ENCODE data around the gene ZNF692. TPM values are rescaled to one million over a fixed set of nuclear protein-coding genes. Genes with fewer than 3 reads are reported as not detected.
"Not testable (repeated sequence)": the region's sequence is repeated elsewhere in the genome, so short reads cannot be mapped to it uniquely, and the experiment has no call there.

Gene ZNF692
- total and polyA plus RNA-seq, 2 donors (not counting 3 experiments of a cell fraction or from before 2014, with no cell fraction given) = 32.6 to 36.6 TPM

DNA sequence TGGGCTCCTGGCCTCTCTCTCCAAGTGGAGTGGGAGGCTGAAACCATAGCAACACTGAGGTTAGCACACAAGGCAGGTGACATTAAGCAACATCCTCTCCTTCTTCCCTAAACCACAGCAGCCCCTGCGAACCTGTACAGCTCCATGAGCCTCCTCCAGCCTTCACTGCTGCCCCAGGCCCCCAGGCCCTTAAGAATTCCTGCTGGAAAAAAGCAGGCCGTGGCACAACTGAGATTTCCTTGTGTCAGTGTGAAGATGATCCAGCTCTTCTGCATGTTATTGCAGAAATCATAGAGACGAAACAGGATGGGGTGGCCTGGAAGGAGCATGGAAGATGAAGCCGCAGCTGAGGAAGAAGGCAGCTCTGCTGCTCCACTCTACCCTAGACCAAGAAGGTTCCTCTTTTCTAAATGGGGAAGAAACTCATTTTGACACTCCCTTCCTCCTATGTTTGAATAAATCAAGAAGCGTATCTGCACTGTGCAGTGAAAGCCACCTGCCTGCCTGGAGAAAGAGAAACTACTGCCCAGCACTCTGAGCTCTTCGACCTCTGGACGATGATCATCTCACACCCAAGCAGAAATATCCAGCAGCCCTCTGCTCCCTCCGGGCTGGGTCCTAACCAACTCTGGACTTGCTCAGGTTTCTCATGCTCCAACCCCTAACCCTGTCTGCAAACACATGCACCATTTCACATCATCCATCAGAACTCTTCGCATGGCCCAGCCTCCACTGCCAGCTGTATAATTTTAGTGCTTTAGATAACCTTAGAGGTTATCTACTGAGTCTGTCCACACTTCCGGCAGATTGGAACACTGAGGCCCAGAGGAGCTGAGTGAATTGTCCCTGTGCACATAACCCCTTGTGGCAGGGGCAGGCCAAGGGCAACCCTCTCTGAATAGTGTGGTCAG lies 53.9 kb downstream of the ZNF692 start:
- Histone ChIP-seq H3K4me3 (replicated peaks in 1 of 3; ENCODE audit: insufficient read depth in 1 of 3, low read depth in 1 of 3, low read length in 3 of 3) (no peak overlapping the region), H4K20me1 (replicated peaks; ENCODE audit: control insufficient read depth, extremely low read depth, insufficient read depth, low read length) (no peaks in the 10 kb centered on the region), H3K27ac (ENCODE audit: insufficient read depth, low read depth, low read length) (no peak overlapping the region), H3K9me1 (replicated peaks; ENCODE audit: control insufficient read depth, extremely low read depth, insufficient read depth, low read length) (no peaks in the 10 kb centered on the region), H3K9me3 (replicated peaks; ENCODE audit: control insufficient read depth, insufficient read depth, low read length) (no peaks in the 10 kb centered on the region), H3K36me3 (ENCODE audit: control insufficient read depth in 2 of 2, extremely low read depth in 1 of 2, insufficient read depth in 2 of 2, low read length in 2 of 2) (no peaks in the 10 kb centered on the region), H3K4me1 (ENCODE audit: control insufficient read depth, extremely low read depth, insufficient read depth, low read length) (peaks cover 2% of the 10 kb centered on the region), H3K9ac (replicated peaks; ENCODE audit: extremely low read depth, insufficient read depth, low read length) (no peak overlapping the region), H3K4me2 (ENCODE audit: insufficient read depth, low read length) (no peak overlapping the region), H2AFZ (ENCODE audit: low read depth, low read length) (no peak overlapping the region), H3K79me2 (ENCODE audit: control insufficient read depth, insufficient read depth, low read length) (no peaks in the 10 kb centered on the region), H3K27me3 (ENCODE audit: control insufficient read depth in 2 of 2, insufficient read depth in 2 of 2, low read length in 2 of 2) (no peaks in the 10 kb centered on the region)
- TF ChIP-seq, protein P1, sequence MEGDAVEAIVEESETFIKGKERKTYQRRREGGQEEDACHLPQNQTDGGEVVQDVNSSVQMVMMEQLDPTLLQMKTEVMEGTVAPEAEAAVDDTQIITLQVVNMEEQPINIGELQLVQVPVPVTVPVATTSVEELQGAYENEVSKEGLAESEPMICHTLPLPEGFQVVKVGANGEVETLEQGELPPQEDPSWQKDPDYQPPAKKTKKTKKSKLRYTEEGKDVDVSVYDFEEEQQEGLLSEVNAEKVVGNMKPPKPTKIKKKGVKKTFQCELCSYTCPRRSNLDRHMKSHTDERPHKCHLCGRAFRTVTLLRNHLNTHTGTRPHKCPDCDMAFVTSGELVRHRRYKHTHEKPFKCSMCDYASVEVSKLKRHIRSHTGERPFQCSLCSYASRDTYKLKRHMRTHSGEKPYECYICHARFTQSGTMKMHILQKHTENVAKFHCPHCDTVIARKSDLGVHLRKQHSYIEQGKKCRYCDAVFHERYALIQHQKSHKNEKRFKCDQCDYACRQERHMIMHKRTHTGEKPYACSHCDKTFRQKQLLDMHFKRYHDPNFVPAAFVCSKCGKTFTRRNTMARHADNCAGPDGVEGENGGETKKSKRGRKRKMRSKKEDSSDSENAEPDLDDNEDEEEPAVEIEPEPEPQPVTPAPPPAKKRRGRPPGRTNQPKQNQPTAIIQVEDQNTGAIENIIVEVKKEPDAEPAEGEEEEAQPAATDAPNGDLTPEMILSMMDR (IDR thresholded peaks at IDR 0.05; ENCODE audit: extremely low read depth in 1 of 2, insufficient read depth in 1 of 2, low read depth in 1 of 2, low read length in 2 of 2) = no peak
- DNase-seq (ENCODE audit: low read depth, low spot score) (no peak), FAIRE-seq (no peak)
- intact Hi-C loops (cut with micrococcal nuclease) (loop anchor here (5.0 kb wide), 3 partner anchors 563 to 1413 kb away; no protein-coding TSS in a partner anchor), dilution Hi-C loops (cut with MboI; ENCODE audit: extremely low pct_ligation_motif_present, low sequenced_read_pairs) (no loop called here)
- BruUV-seq (replicated peaks) = no TSS peak
- CTCF ChIA-PET = interaction anchor here (0.6 to 1.3 kb wide), 3 partner anchors 182 to 192 kb away, joined by 3 read pairs; no protein-coding TSS in a partner anchor
- POLR2A ChIA-PET = no interaction called here

DNA sequence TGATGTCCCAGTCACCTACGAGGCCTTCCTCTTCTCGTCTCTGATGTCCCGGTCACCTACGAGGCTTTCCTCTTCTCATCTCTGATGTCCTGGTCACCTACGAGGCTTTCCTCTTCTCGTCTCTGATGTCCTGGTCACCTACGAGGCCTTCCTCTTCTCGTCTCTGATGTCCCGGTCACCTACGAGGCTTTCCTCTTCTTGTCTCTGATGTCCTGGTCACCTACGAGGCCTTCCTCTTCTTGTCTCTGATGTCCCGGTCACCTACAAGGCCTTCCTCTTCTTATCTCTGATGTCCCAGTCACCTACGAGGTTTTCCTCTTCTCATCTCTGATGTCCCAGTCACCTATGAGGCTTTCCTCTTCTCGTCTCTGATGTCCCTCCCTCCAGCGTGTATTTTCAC lies 55.4 kb downstream of the ZNF692 start:
- H3K9me1 ChIP-seq (replicated peaks; ENCODE audit: control insufficient read depth, extremely low read depth, insufficient read depth, low read length); H3K4me1 ChIP-seq (ENCODE audit: control insufficient read depth, extremely low read depth, insufficient read depth, low read length); BruUV-seq (replicated peaks); H3K4me2 ChIP-seq (ENCODE audit: insufficient read depth, low read length); CTCF ChIA-PET; H3K9ac ChIP-seq (replicated peaks; ENCODE audit: extremely low read depth, insufficient read depth, low read length); H2AFZ ChIP-seq (ENCODE audit: low read depth, low read length); H3K79me2 ChIP-seq (ENCODE audit: control insufficient read depth, insufficient read depth, low read length); H3K36me3 ChIP-seq (ENCODE audit: control insufficient read depth in 2 of 2, extremely low read depth in 1 of 2, insufficient read depth in 2 of 2, low read length in 2 of 2); H3K27me3 ChIP-seq (ENCODE audit: control insufficient read depth in 2 of 2, insufficient read depth in 2 of 2, low read length in 2 of 2); intact Hi-C loops (cut with micrococcal nuclease); H3K4me3 ChIP-seq (replicated peaks in 1 of 3; ENCODE audit: insufficient read depth in 1 of 3, low read depth in 1 of 3, low read length in 3 of 3); H3K9me3 ChIP-seq (replicated peaks; ENCODE audit: control insufficient read depth, insufficient read depth, low read length); H3K27ac ChIP-seq (ENCODE audit: insufficient read depth, low read depth, low read length); DNase-seq (ENCODE audit: low read depth, low spot score); H4K20me1 ChIP-seq (replicated peaks; ENCODE audit: control insufficient read depth, extremely low read depth, insufficient read depth, low read length); dilution Hi-C loops (cut with MboI; ENCODE audit: extremely low pct_ligation_motif_present, low sequenced_read_pairs); POLR2A ChIA-PET: not testable (repeated sequence)
- peak; percentile 4 for FAIRE-seq
